CD14-positive monocyte (primary cell): ENCODE measurements around the gene NKAIN2. TPM values are rescaled to one million over a fixed set of nuclear protein-coding genes. Genes with fewer than 3 reads are reported as not detected.

Source experiments
- DNase-seq, 3 donors: peaks; one replicate each; pipeline ENCODE4 v3.0.0-alpha.2; 2011 to 2022
- H2AFZ ChIP-seq: 2 replicates; pipeline ENCODE4 v1.6.0; 2012; ENCODE audit warnings: mild to moderate bottlenecking, low read depth, low read length, inconsistent platforms; ENCODE audit not compliant: insufficient read depth, poor library complexity, severe bottlenecking
- H3K27ac ChIP-seq, 2 donors: 1 replicate in 1 of 2; 2 replicates in 1 of 2; pipeline ENCODE4 v1.5.1; 2012 to 2013; ENCODE audit warnings: low read length in 2 of 2, control low read depth in 1 of 2, inconsistent platforms in 1 of 2, low read depth in 1 of 2, mild to moderate bottlenecking in 1 of 2
- H3K27me3 ChIP-seq, 2 donors: one replicate each; pipeline versions ENCODE4 v1.6.0 to v1.6.1; 2011 to 2013; ENCODE audit warnings: low read length in 2 of 2; ENCODE audit not compliant: control insufficient read depth in 2 of 2, insufficient read depth in 2 of 2
- H3K36me3 ChIP-seq, 2 donors: replicated peaks in 1 of 2; 1 replicate in 1 of 2; 2 replicates in 1 of 2; pipeline versions ENCODE4 v1.5.1 to v1.6.1; 2012 to 2013; ENCODE audit warnings: low read length in 2 of 2, control low read depth in 1 of 2, inconsistent platforms in 1 of 2, mild to moderate bottlenecking in 1 of 2; ENCODE audit not compliant: insufficient read depth in 2 of 2, control insufficient read depth in 1 of 2
- H3K4me1 ChIP-seq, 2 donors: 1 replicate in 1 of 2; 2 replicates in 1 of 2; pipeline versions ENCODE4 v1.5.1 to v1.6.1; 2012 to 2013; ENCODE audit warnings: low read length in 2 of 2, control low read depth in 1 of 2, inconsistent platforms in 1 of 2, mild to moderate bottlenecking in 1 of 2, moderate library complexity in 1 of 2; ENCODE audit not compliant: insufficient read depth in 2 of 2, control insufficient read depth in 1 of 2
- H3K4me2 ChIP-seq: replicated peaks from 2 replicates; pipeline ENCODE3; 2012; ENCODE audit warnings: low read length, moderate library complexity, mild to moderate bottlenecking; ENCODE audit not compliant: poor library complexity, severe bottlenecking; ENCODE audit errors: extremely low read depth
- H3K4me3 ChIP-seq, 3 experiments: fragments of 200-600 bp in 1 of 3; sonication (generic) in 1 of 3; replicated peaks in 1 of 3; 1 replicate in 2 of 3; 2 replicates in 1 of 3; pipeline ENCODE4 v1.5.1; 2011 to 2013; ENCODE audit warnings: low read length in 3 of 3, mild to moderate bottlenecking in 3 of 3, control low read depth in 2 of 3, low read depth in 2 of 3, inconsistent platforms in 1 of 3, moderate library complexity in 1 of 3
- H3K79me2 ChIP-seq: 2 replicates; pipeline ENCODE4 v1.6.0; 2012; ENCODE audit warnings: mild to moderate bottlenecking, control low read depth, inconsistent platforms, low read length, moderate library complexity; ENCODE audit not compliant: insufficient read depth
- H3K9ac ChIP-seq: 2 replicates; pipeline ENCODE4 v1.6.0; 2017; ENCODE audit warnings: low read length, mild to moderate bottlenecking; ENCODE audit not compliant: insufficient read depth, poor library complexity, severe bottlenecking
- H3K9me3 ChIP-seq, 2 donors: replicated peaks in 1 of 2; 1 replicate in 1 of 2; 2 replicates in 1 of 2; pipeline versions ENCODE4 v1.5.1 to v1.6.1; 2012 to 2013; ENCODE audit warnings: low read length in 2 of 2, control low read depth in 1 of 2; ENCODE audit not compliant: control insufficient read depth in 1 of 2, insufficient read depth in 1 of 2
- H4K20me1 ChIP-seq: 2 replicates; pipeline ENCODE4 v1.6.0; 2012; ENCODE audit warnings: mild to moderate bottlenecking, low read length, control low read depth, moderate library complexity; ENCODE audit not compliant: insufficient read depth
- H3K27ac Mint-ChIP-seq, 7 donors: one replicate each; pipeline ENCODE4 v1.8.0; 2020; ENCODE audit warnings: mild to moderate bottlenecking in 7 of 7, mixed read lengths in 7 of 7, moderate library complexity in 6 of 7, inconsistent platforms in 2 of 7
- H3K27me3 Mint-ChIP-seq, 3 donors: one replicate each; pipeline ENCODE4 v1.8.0; 2021 to 2022; ENCODE audit warnings: low read depth in 3 of 3, mild to moderate bottlenecking in 3 of 3, mixed read lengths in 3 of 3, moderate library complexity in 3 of 3, inconsistent platforms in 1 of 3
- H3K36me3 Mint-ChIP-seq, 2 donors: one replicate each; pipeline ENCODE4 v1.8.0; 2020; ENCODE audit warnings: mixed read lengths in 2 of 2, inconsistent platforms in 1 of 2, mild to moderate bottlenecking in 1 of 2
- H3K4me1 Mint-ChIP-seq: one replicate; pipeline ENCODE4 v1.8.0; 2020; ENCODE audit warnings: mild to moderate bottlenecking, mixed read lengths
- H3K4me3 Mint-ChIP-seq, 2 donors: one replicate each; pipeline ENCODE4 v1.8.0; 2020; ENCODE audit warnings: mild to moderate bottlenecking in 2 of 2, mixed read lengths in 2 of 2, moderate library complexity in 1 of 2
- H3K9me3 Mint-ChIP-seq, 7 donors: one replicate each; pipeline ENCODE4 v1.8.0; 2020 to 2022; ENCODE audit warnings: mixed read lengths in 7 of 7, mild to moderate bottlenecking in 6 of 7, moderate library complexity in 6 of 7, inconsistent platforms in 2 of 7
- WGBS: methylation state at CpG from one replicate; pipeline ENCODE4 v1.1.5; 2013; ENCODE audit warnings: missing lambda C conversion rate; ENCODE audit not compliant: insufficient coverage; 5-methylcytosine and 5-hydroxymethylcytosine counted together
- intact Hi-C, 2 donors: fragments of 100-400 bp; cut with micrococcal nuclease; formaldehyde crosslinking; loops; one replicate each; pipeline versions ENCODE4 v1.15.0 to v1.15.1; 2023
- polyA plus RNA-seq, 3 donors: library from polyadenylated mRNA; depleted of rRNA in 1 of 3; unstranded in 2 of 3; stranded (reverse) in 1 of 3; fragments of 300-500 nt in 2 of 3; fragments of >200 nt in 1 of 3; fragmentation: Illumina TruSeq in 2 of 3; gene quantifications; 1 replicate in 2 of 3; 2 replicates in 1 of 3; pipeline ENCODE4 v1.2.3, GENCODE V29; 2012 to 2021
- TF ChIP-seq, protein P1 (sequence below): fragments of 200-600 bp; IDR thresholded peaks from one replicate; pipeline ENCODE4 v1.8.0; 2022; ENCODE audit warnings: antibody characterized with exemption, mild to moderate bottlenecking

Gene NKAIN2
- polyA plus RNA-seq, 3 donors: not detected

DNA sequence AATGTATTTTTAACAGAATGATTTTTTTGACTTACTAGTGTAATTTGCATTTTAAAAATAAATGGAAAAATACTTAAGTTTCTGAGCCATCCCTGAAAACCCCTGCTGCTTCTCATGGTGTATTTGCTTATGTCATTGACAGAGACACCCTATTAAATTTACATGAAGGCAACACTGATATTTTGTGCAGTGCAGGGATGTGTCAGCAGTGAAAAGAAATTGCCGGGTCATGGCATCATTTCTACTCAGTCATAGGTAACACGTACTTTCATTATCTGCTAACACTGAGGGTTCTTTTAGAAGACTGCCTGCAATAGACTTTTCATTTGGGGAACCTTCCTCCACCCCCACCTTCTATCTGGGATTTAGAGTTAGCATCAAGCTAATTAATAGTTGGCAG is 1021.9 kb downstream of the NKAIN2 start:
- no peak overlapping the region for H2AFZ ChIP-seq
- intact Hi-C loops: no loop called here
- no peak overlapping the region for H3K4me2 ChIP-seq
- Mint-ChIP-seq H3K36me3 (no peaks in the 10 kb centered on the region), H3K27me3 (no peaks in the 10 kb centered on the region), H3K4me3 (no peak overlapping the region), H3K9me3 (no peaks in the 10 kb centered on the region), H3K27ac (no peak overlapping the region), H3K4me1 (peaks cover 19% of the 10 kb centered on the region)
- H3K4me3 ChIP-seq: no peak overlapping the region
- H3K36me3 ChIP-seq: no peaks in the 10 kb centered on the region
- DNase-seq: no peak
- peaks cover 13% of the 10 kb centered on the region in 2 donors for H3K4me1 ChIP-seq
- no CpG with 5 or more reads among the region's 2 CpGs for WGBS
- no peaks in the 10 kb centered on the region for H3K27me3 ChIP-seq
- TF ChIP-seq, protein P1, sequence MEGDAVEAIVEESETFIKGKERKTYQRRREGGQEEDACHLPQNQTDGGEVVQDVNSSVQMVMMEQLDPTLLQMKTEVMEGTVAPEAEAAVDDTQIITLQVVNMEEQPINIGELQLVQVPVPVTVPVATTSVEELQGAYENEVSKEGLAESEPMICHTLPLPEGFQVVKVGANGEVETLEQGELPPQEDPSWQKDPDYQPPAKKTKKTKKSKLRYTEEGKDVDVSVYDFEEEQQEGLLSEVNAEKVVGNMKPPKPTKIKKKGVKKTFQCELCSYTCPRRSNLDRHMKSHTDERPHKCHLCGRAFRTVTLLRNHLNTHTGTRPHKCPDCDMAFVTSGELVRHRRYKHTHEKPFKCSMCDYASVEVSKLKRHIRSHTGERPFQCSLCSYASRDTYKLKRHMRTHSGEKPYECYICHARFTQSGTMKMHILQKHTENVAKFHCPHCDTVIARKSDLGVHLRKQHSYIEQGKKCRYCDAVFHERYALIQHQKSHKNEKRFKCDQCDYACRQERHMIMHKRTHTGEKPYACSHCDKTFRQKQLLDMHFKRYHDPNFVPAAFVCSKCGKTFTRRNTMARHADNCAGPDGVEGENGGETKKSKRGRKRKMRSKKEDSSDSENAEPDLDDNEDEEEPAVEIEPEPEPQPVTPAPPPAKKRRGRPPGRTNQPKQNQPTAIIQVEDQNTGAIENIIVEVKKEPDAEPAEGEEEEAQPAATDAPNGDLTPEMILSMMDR: no peak
- H3K9me3 ChIP-seq: no peaks in the 10 kb centered on the region
- H3K27ac ChIP-seq: no peak overlapping the region
- H3K79me2 ChIP-seq: no peaks in the 10 kb centered on the region
- H4K20me1 ChIP-seq: no peaks in the 10 kb centered on the region
- H3K9ac ChIP-seq: no peak overlapping the region

DNA sequence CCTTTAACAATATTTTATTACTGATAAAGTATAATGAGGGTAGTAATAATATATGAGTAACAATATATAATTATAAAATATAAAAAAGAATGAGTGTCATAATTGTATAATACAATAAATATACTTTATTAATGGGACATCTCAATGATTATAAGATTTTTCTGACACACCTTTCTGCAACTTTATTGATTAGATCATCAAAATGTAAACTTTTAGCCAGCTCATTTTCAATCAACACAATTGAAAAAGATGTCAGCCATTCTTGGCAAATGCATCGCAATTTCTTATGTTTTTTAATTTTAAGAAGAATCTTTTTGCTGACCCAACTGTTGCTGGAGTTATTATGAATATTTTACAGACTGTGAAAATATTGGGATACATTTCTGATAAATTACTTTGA is 1026.2 kb downstream of the NKAIN2 start:
- Histone ChIP-seq H3K36me3 (no peaks in the 10 kb centered on the region), H3K79me2 (no peaks in the 10 kb centered on the region), H3K9ac (no peak overlapping the region), H3K27me3 (no peaks in the 10 kb centered on the region), H3K4me2 (no peak overlapping the region), H3K4me3 (no peak overlapping the region), H4K20me1 (no peaks in the 10 kb centered on the region), H3K27ac (no peak overlapping the region), H3K9me3 (no peaks in the 10 kb centered on the region), H3K4me1 (no peaks in the 10 kb centered on the region), H2AFZ (no peak overlapping the region)
- Mint-ChIP-seq H3K36me3 (no peaks in the 10 kb centered on the region), H3K4me1 (peaks cover 2% of the 10 kb centered on the region), H3K27ac (no peak overlapping the region), H3K27me3 (no peaks in the 10 kb centered on the region), H3K9me3 (no peaks in the 10 kb centered on the region), H3K4me3 (no peak overlapping the region)
- DNase-seq: no peak
- TF ChIP-seq, protein P1: no peak
- WGBS: no CpG with 5 or more reads among the region's 1 CpG
- intact Hi-C loops: no loop called here
